CD4-positive, CD25-positive, alpha-beta regulatory T cell (primary cell): Measurements from ENCODE around the gene WNK4. TPM values are rescaled to one million over a fixed set of nuclear protein-coding genes. Genes with fewer than 3 reads are reported as not detected.
A peak's percentile ranks its signal among the peaks of the same experiment; 100 is the strongest.

Experiments
- ATAC-seq, 2 donors: fragments of 150-1000 bp; cut with Tn5 transposase; one replicate each; pipeline ENCODE4 v1.10.0; 2021; ENCODE audit warnings: low read depth in 2 of 2, moderate number of reproducible peaks in 2 of 2, moderate library complexity in 1 of 2
- DNase-seq, 3 donors: peaks; one replicate each; pipeline versions ENCODE4 v3.0.0 to v3.0.0-alpha.2; 2012 to 2022; ENCODE audit warnings: mixed read lengths in 1 of 3
- H3K27ac ChIP-seq: one replicate; pipeline ENCODE4 v1.7.0; 2013; ENCODE audit warnings: mild to moderate bottlenecking, low read length; ENCODE audit not compliant: insufficient read depth, poor library complexity, severe bottlenecking
- H3K27me3 ChIP-seq: one replicate; pipeline ENCODE4 v1.7.0; 2013; ENCODE audit warnings: low read length; ENCODE audit not compliant: control insufficient read depth, insufficient read depth
- H3K36me3 ChIP-seq: one replicate; pipeline ENCODE4 v1.7.0; 2013; ENCODE audit warnings: mild to moderate bottlenecking, low read length, moderate library complexity; ENCODE audit not compliant: control insufficient read depth, insufficient read depth
- H3K4me1 ChIP-seq: 2 replicates; pipeline ENCODE4 v1.7.0; 2013; ENCODE audit warnings: mild to moderate bottlenecking, low read length; ENCODE audit not compliant: insufficient read depth, control insufficient read depth, poor library complexity, severe bottlenecking
- H3K4me3 ChIP-seq: one replicate; pipeline ENCODE4 v1.7.0; 2013; ENCODE audit warnings: low read depth, mild to moderate bottlenecking, low read length, moderate library complexity
- H3K9me3 ChIP-seq, 2 experiments: 1 replicate in 1 of 2; 2 replicates in 1 of 2; pipeline ENCODE4 v1.7.0; 2013; ENCODE audit warnings: low read length in 2 of 2, mild to moderate bottlenecking in 1 of 2, moderate library complexity in 1 of 2; ENCODE audit not compliant: control insufficient read depth in 2 of 2
- H3K27ac Mint-ChIP-seq, 3 donors: one replicate each; pipeline ENCODE4 v1.8.0; 2020 to 2022; ENCODE audit warnings: mild to moderate bottlenecking in 3 of 3, mixed read lengths in 3 of 3, moderate library complexity in 2 of 3
- H3K27me3 Mint-ChIP-seq: one replicate; pipeline ENCODE4 v1.8.0; 2022; ENCODE audit warnings: mild to moderate bottlenecking, mixed read lengths
- H3K36me3 Mint-ChIP-seq: one replicate; pipeline ENCODE4 v1.8.0; 2020; ENCODE audit warnings: mixed read lengths
- H3K4me1 Mint-ChIP-seq, 4 donors: one replicate each; pipeline ENCODE4 v1.8.0; 2020 to 2022; ENCODE audit warnings: mixed read lengths in 4 of 4, mild to moderate bottlenecking in 1 of 4
- H3K4me3 Mint-ChIP-seq, 4 donors: one replicate each; pipeline ENCODE4 v1.8.0; 2020 to 2022; ENCODE audit warnings: mild to moderate bottlenecking in 4 of 4, mixed read lengths in 4 of 4, moderate library complexity in 3 of 4
- H3K9me3 Mint-ChIP-seq, 7 donors: one replicate each; pipeline ENCODE4 v1.8.0; 2020 to 2022; ENCODE audit warnings: mixed read lengths in 7 of 7, mild to moderate bottlenecking in 3 of 7, moderate library complexity in 2 of 7
- polyA plus RNA-seq, 4 donors: library from polyadenylated mRNA; unstranded; fragments of 300-500 nt; fragmentation: Illumina TruSeq; gene quantifications; one replicate each; pipeline ENCODE4 v1.2.3, GENCODE V29; 2021
- total RNA-seq: library from RNA; stranded (reverse); gene quantifications from one replicate; pipeline ENCODE4 v1.2.3, GENCODE V29; 2022

Gene WNK4
- total and polyA plus RNA-seq, 5 donors from 2014 or later, result 0.09 TPM; not detected in 4

- H3K4me1 ChIP-seq, result peaks cover 4% of the 10 kb centered on the region
- H3K27me3 ChIP-seq, result no peaks in the 10 kb centered on the region
- H3K4me1 Mint-ChIP-seq, result peaks cover 0 to 14% (median 4%) of the 10 kb centered on the region in 4 donors
- H3K4me3 Mint-ChIP-seq, result no peak overlapping the region
- no peaks in the 10 kb centered on the region for H3K36me3 ChIP-seq
- no peak overlapping the region for H3K4me3 ChIP-seq
- ATAC-seq (no peak), DNase-seq (no peak)
- H3K9me3 ChIP-seq, result no peaks in the 10 kb centered on the region
- H3K27me3 Mint-ChIP-seq, result peaks cover 18% of the 10 kb centered on the region
- no peak overlapping the region for H3K27ac ChIP-seq
- H3K36me3 Mint-ChIP-seq, result peaks cover 10% of the 10 kb centered on the region
- no peak overlapping the region for H3K27ac Mint-ChIP-seq
- peaks cover 0 to 1% (median 0%) of the 10 kb centered on the region in 7 donors for H3K9me3 Mint-ChIP-seq
Observed at GRCh38 chr17:42791948-42792347, 11.5 kb downstream of the WNK4 start.

- Mint-ChIP-seq H3K27me3 (peaks cover 14% of the 10 kb centered on the region), H3K4me1 (peaks cover 0 to 20% (median 7%) of the 10 kb centered on the region in 4 donors), H3K9me3 (peaks cover 0 to 1% (median 0%) of the 10 kb centered on the region in 7 donors), H3K4me3 (peak overlapping the region in 2 of 4 donors; percentile 39 to 56), H3K36me3 (peaks cover 10% of the 10 kb centered on the region), H3K27ac (no peak overlapping the region)
- Histone ChIP-seq H3K9me3 (no peaks in the 10 kb centered on the region), H3K4me1 (peaks cover 4% of the 10 kb centered on the region), H3K4me3 (no peak overlapping the region), H3K27me3 (no peaks in the 10 kb centered on the region), H3K36me3 (no peaks in the 10 kb centered on the region), H3K27ac (no peak overlapping the region)
- ATAC-seq, result no peak
- DNase-seq, result no peak
Observed at GRCh38 chr17:42792545-42792944, 12.1 kb downstream of the WNK4 start.

- Mint-ChIP-seq H3K27ac (no peak overlapping the region), H3K27me3 (peaks cover 8% of the 10 kb centered on the region), H3K9me3 (peaks cover 0 to under 1% (median 0%) of the 10 kb centered on the region in 7 donors), H3K36me3 (peaks cover 11% of the 10 kb centered on the region), H3K4me3 (peak overlapping the region in 1 of 4 donors; percentile 67), H3K4me1 (peaks cover 0 to 35% (median 19%) of the 10 kb centered on the region in 4 donors)
- DNase-seq (no peak), ATAC-seq (no peak)
- Histone ChIP-seq H3K4me1 (peaks cover 12% of the 10 kb centered on the region), H3K27me3 (no peaks in the 10 kb centered on the region), H3K4me3 (no peak overlapping the region), H3K27ac (no peak overlapping the region), H3K36me3 (no peaks in the 10 kb centered on the region), H3K9me3 (no peaks in the 10 kb centered on the region)
Observed at GRCh38 chr17:42795061-42795460, 14.7 kb downstream of the WNK4 start.

- ATAC-seq, result no peak
- H3K36me3 ChIP-seq, result no peaks in the 10 kb centered on the region
- Mint-ChIP-seq H3K9me3 (no peaks in the 10 kb centered on the region), H3K4me3 (peak overlapping the region in 2 of 4 donors; percentile 46 to 67), H3K27ac (no peak overlapping the region), H3K36me3 (peaks cover 11% of the 10 kb centered on the region), H3K27me3 (peaks cover 11% of the 10 kb centered on the region), H3K4me1 (peaks cover 0 to 35% (median 19%) of the 10 kb centered on the region in 4 donors)
- peaks cover 12% of the 10 kb centered on the region for H3K4me1 ChIP-seq
- no peaks in the 10 kb centered on the region for H3K27me3 ChIP-seq
- no peaks in the 10 kb centered on the region for H3K9me3 ChIP-seq
- no peak overlapping the region for H3K27ac ChIP-seq
- DNase-seq, result no peak
- H3K4me3 ChIP-seq, result no peak overlapping the region
Observed at GRCh38 chr17:42795465-42795864, 15.1 kb downstream of the WNK4 start.

GRCh38 chr17:42796066-42796758, 15.8 kb downstream of the WNK4 start:
- Mint-ChIP-seq H3K27ac (no peak overlapping the region), H3K36me3 (peaks cover 11% of the 10 kb centered on the region), H3K4me1 (peaks cover 0 to 35% (median 19%) of the 10 kb centered on the region in 4 donors), H3K4me3 (peak overlapping the region in 3 of 4 donors; percentile 7 to 67 (median 65)), H3K27me3 (peaks cover 11% of the 10 kb centered on the region), H3K9me3 (no peaks in the 10 kb centered on the region)
- H3K27ac ChIP-seq, result no peak overlapping the region
- H3K36me3 ChIP-seq, result no peaks in the 10 kb centered on the region
- H3K27me3 ChIP-seq, result no peaks in the 10 kb centered on the region
- peaks cover 12% of the 10 kb centered on the region for H3K4me1 ChIP-seq
- DNase-seq, result no peak
- H3K4me3 ChIP-seq, result no peak overlapping the region
- no peak for ATAC-seq
- H3K9me3 ChIP-seq, result no peaks in the 10 kb centered on the region

GRCh38 chr17:42797067-42798007, 16.9 kb downstream of the WNK4 start:
- no peaks in the 10 kb centered on the region for H3K27me3 ChIP-seq
- H3K4me1 Mint-ChIP-seq, result peaks cover 0 to 35% (median 19%) of the 10 kb centered on the region in 4 donors
- peak overlapping the region; percentile 88 for H3K4me3 ChIP-seq
- H3K36me3 ChIP-seq, result no peaks in the 10 kb centered on the region
- peaks cover 12% of the 10 kb centered on the region for H3K4me1 ChIP-seq
- ATAC-seq (no peak), DNase-seq (no peak)
- H3K27ac Mint-ChIP-seq, result peak overlapping the region; percentile 14 to 68 (median 36)
- no peak overlapping the region for H3K27ac ChIP-seq
- no peaks in the 10 kb centered on the region for H3K9me3 ChIP-seq
- no peaks in the 10 kb centered on the region for H3K9me3 Mint-ChIP-seq
- peak overlapping the region; percentile 94 to 96 (median 96) for H3K4me3 Mint-ChIP-seq
- peaks cover 11% of the 10 kb centered on the region for H3K36me3 Mint-ChIP-seq
- H3K27me3 Mint-ChIP-seq, result peaks cover 11% of the 10 kb centered on the region

GRCh38 chr17:42798011-42798382, 17.6 kb downstream of the WNK4 start:
- H3K9me3 ChIP-seq, result no peaks in the 10 kb centered on the region
- no peak for DNase-seq
- no peaks in the 10 kb centered on the region for H3K27me3 ChIP-seq
- Mint-ChIP-seq H3K4me1 (peaks cover 0 to 35% (median 19%) of the 10 kb centered on the region in 4 donors), H3K36me3 (peaks cover 11% of the 10 kb centered on the region), H3K4me3 (peak overlapping the region; percentile 94 to 96 (median 96)), H3K27me3 (peaks cover 11% of the 10 kb centered on the region), H3K27ac (peak overlapping the region in 2 of 3 donors; percentile 90 to 92), H3K9me3 (no peaks in the 10 kb centered on the region)
- H3K36me3 ChIP-seq, result no peaks in the 10 kb centered on the region
- no peak for ATAC-seq
- H3K27ac ChIP-seq, result no peak overlapping the region
- H3K4me3 ChIP-seq, result peak overlapping the region; percentile 88
- peaks cover 12% of the 10 kb centered on the region for H3K4me1 ChIP-seq
